Measurements from ENCODE around the gene C6orf52.
"Not testable (repeated sequence)": the region's sequence is repeated elsewhere in the genome, so short reads cannot be mapped to it uniquely, and the experiment has no call there.

C6orf52 gene

DNA sequence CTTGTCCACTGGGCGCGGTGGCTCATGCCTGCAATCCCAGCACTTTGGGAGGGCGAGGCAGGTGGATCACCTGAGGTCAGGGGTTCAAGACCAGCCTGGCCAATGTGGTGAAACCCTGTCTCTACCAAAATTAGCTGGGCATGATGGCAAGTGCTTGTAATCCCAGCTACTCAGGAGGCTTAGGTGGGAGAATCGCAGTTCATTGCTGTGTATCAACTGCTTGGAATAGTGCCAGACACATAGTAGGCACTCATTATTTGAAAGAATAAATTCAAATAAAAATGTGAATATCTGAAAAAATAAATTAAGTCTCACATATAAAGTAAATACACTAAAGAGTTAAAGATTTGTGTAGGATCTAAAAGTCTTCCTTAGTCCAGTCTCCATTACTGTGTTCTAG is 2.2 kb upstream of the C6orf52 start:
- DNase-seq (ENCODE audit: low spot score): no peak

GRCh38 chr6:10695086-10695657 is 756 bp upstream of the C6orf52 start:
- peak; percentile 8 for DNase-seq (ENCODE audit: low spot score)

DNA sequence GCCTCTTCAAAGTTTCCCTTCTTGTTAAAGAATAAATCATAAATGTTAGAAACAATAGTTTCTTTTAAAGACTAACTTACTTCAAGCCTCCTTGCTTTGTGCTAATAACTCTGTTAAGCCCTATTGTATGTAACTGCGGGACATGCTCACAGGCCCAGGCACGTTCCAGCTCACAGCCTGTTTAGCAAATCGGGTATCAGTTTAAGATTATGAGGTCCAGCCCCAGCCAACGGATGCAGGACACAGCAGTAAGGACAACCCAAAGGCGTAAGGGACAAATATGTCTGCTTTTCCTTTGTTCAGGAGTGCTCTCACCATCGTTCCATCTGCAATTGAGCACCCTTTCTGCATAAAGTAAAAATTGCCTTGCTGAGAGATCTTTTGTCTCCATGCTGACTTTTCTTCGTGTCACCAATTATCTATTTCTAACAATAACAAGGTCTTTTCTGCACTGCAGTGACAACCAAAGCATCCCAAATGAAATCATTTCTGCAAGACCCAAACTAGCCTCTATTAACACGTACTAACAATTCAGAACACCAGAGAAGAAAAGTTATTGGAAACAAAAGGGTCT is 1.4 kb downstream of the C6orf52 start:
- DNase-seq (ENCODE audit: low spot score): no peak

DNA sequence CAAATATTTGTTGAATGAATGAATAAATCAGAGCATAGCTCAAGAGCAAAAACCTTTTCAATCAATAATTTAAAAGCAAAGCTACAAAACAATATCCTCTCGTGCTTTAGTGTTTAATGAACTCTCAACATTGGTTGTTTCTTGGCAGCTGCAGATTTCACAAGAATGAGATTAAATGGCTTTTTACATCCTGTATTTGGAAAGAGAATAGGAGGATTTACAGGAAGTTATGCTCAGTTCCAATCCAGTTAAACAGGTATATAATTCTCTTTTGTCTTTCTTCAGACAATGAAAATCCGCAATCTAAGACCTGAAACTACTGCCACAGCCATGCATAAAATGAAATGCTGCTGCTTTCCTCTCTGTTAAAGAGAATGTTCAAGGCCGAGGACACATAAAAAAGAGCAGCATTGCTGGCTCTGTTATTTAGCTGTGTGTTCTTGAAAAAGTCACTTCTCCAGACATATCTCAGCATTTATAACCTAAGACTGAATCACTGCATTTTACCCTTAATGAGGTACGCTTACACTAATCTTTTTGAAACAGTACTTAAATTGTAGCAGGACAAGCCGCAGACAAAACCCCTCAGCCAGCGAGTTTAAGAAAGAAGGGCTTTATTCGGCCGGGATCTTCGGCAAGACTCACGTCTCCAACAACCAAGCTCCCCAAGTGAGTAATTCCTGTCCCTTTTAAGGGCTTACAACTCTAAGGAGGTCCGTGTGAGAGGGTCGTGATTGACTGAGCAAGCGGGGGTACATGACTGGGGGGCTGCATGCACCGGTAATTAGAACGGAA is 3.6 kb downstream of the C6orf52 start:
- no peak for DNase-seq (ENCODE audit: low spot score)

- no peak for DNase-seq (ENCODE audit: low spot score)
These were observed 6.8 kb downstream of the C6orf52 start for GRCh38 chr6:10687582-10687981.

DNA sequence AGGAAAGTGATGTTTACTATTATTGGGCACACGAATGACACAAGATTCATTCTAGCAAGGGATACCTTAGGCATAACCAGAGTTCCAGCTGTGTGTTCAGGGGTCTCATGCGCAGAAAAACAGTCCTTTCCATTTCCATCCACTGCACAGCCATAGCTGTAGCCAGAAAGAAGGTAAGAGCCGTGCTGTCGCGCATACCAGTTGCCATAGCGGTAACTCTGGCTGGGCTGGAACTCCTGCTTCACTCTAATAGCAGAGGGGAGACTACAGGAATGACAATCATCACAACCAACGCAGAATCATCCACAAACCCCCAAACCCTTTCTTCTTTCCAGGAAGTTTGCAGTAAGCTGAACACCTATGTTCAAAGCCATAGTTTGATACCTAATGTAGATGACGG is 7.5 kb downstream of the C6orf52 start:
- DNase-seq (ENCODE audit: low spot score): no peak

DNA sequence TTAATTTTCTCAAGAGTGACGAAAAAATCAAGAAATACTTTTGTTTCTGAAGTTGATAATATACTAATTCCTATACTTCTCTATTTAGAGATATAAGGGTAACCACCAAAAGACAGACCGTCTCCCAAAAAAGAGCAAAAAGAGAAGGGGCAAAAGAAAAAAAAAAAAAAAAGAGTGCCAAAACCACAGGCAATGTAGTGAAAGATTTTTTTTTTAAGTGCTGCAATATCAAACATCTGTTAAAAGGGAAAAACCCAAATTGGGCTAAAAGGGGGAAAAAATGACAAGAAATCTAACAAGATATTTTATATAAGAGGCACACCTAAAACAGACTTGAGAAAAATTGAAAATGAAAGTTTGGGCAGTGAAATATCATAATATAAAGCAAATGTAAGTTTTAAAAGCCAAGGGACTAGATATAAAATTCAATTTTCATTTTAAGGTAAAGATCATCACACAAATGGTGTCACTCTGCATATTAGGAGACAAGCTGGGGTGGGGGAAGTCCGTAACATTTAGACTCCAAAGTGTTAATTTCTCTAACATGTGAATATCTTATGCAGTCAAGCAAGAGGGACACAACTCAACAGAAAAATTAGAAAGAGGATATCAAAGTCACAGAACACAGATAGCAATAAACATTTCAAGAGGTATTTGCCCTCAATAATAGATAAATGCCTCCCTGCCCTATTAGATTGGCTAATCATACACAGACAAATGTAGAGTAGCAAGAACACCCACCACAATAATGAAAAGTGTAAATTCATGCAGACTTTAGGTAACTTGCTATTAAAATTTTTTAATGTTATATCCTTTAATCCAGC is 9.1 kb downstream of the C6orf52 start:
- DNase-seq (ENCODE audit: low spot score): no peak

- no peak for DNase-seq (ENCODE audit: low spot score)
These were observed 9.8 kb downstream of the C6orf52 start for GRCh38 chr6:10684618-10685017.

DNA sequence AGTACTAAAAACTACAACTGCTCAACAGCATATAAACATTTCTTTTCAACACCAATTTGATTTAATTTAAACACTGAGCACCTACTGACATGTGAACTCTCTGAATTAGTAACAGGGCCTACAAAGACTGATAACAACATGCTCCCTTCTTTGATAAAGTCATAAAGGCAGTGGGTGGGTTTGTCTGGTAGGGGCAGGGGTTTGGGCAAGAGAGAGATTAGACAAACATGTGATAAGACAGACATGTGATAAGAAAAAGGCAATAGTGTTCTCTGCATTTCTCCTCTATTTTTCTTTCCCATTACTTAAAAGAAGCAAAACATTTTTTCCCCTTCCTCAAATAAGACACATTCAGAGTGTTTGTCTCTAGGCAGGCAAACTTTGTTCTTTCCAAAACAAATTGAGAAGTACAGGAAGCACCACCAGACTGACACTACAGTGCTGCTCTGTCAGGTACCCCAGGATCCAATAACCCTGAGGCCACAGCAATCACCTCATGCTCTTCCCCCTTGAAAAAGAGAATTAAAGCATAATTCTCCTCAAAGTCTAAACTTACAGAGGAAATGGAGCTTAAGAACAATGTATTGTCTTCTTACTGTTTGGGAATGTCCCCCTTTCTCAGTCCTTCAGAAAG is 11.9 kb downstream of the C6orf52 start:
- no peak for DNase-seq (ENCODE audit: low spot score)

GRCh38 chr6:10681795-10682194 is 12.6 kb downstream of the C6orf52 start:
- DNase-seq (ENCODE audit: low spot score): no peak

DNA sequence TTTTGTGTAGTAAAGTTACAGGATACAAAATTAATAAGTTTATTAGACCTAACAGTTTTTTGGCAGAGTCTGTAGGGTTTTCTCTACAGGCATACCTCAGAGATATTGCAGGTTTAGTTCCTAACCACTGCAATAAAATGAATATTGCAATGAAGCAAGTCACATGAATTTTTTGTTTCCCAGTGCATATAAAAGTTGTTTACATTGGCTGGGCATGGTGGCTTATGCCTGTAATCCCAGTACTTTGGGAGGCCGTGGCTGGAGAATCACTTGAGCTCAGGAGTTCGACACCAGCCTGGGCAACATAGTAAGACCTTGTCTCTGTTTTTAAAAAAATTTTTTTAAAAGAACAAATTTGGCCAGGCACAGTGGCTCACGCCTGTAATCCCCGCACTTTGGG is 16.0 kb downstream of the C6orf52 start:
- DNase-seq (ENCODE audit: low spot score): no peak

DNA sequence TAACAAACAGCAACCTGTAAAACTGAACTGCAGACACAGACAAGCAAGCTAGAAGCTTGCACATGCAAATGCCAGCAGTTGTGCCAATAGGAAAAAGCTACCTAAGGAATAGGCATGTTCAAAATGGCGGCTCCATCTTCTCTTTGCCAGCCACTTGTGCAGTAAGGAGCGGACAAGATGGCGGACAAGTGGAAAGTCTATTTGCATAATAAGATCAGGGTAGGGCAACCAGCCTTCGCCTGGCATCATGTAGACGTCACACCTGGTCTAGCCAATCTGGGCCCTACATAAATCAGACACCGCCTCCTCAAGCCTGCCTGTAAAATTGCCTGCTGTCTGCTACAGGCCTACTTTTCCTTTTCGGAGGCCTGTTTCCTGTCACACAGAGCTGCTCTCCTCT is 18.0 kb downstream of the C6orf52 start:
- DNase-seq (ENCODE audit: low spot score): no peak

GRCh38 chr6:10668126-10668917 is 26.1 kb downstream of the C6orf52 start:
- DNase-seq (ENCODE audit: low spot score): no peak

- not testable (repeated sequence) for DNase-seq (ENCODE audit: low spot score)
These were observed 28.8 kb downstream of the C6orf52 start for GRCh38 chr6:10665595-10665994.

DNA sequence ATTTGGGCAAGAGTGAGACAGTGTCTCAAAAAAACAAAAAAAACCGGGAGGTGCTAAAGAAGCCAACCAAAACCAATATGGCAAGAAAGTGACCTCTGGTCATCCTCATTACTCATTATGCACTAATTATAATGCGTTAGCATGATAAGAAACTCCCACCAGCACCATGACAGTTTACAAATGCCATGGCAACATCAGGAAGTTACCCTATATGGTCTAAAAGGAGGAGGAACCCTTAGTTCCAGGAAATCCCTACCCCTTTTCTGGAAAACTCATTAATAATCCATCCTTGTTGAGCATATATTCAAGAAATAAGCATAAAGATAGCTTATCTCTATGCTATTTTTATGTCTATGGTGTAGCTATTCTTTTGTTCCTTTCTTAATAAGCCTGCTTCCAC is 31.7 kb downstream of the C6orf52 start:
- DNase-seq (ENCODE audit: low spot score): no peak

- no peak for DNase-seq (ENCODE audit: low spot score)
These were observed 32.2 kb downstream of the C6orf52 start for GRCh38 chr6:10662207-10662606.

DNA sequence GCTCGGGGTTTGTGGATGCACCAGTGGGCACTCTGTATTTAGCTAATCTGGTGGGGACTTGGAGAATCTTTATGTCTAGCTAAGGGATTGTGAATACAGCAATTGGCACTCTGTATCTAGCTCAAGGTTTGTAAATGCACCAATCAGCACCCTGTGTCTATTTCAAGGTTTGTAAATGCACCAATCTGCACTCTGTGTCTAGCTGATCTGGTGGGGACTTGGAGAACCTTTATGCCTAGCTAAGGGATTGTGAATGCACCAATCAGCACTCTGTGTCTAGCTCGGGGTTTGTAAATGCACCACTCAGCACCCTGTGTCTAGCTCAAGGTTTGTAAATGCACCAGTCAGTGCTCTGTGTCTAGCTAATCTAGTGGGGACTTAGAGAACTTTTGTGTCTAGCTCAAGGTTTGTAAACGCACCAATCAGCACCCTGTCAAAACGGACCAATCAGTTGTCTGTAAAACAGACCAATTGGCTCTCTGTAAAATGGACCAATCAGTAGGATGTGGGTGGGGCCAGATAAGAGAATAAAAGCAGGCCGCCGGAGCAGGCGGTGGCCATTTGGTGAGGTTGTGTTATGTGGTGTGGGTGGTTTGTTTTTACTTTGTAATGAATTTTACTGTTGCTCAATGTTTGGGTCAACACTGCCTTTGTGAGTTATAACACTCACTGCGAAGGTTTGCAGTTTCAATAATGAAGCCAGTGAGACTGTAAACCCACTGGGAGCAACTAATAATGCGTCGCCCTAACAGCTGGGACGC is 33.8 kb downstream of the C6orf52 start:
- not testable (repeated sequence) for DNase-seq (ENCODE audit: low spot score)

DNA sequence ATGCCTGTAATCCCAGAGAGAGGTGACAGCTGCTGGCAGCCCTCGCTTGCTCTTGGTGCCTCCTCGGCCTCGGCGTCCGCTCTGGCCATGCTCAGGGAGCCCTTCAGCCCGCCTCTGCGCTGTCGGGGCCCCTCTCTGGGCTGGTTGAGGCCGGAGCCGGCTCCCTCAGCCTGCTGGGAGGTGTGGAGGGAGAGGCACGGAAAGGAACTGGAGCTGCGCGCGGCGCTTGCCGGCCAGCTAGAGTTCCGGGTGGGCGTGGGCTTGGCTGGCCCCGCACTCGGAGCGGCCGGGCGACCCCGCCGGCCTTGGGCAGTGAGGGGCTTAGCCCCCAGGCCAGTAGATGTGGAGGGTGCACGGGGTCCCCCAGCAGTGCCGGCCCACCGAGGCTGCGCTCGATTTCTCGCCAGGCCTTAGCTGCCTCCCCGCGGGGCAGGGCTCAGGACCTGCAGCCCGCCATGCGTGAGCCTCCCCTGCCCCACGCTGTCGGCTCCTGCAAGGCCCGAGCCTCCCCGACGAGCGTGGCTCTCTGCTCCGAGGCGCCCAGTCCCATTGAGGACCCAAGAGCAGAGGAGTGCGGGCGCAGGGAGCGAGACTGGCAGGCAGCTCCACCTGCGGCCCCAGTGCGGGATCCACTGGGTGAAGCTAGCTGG is 34.6 kb downstream of the C6orf52 start:
- no peak for DNase-seq (ENCODE audit: low spot score)

- DNase-seq (ENCODE audit: low spot score): no peak
These were observed 35.3 kb downstream of the C6orf52 start for GRCh38 chr6:10658910-10659698.
